Measurements from ENCODE around the gene GLCCI1. TPM values are rescaled to one million over a fixed set of nuclear protein-coding genes. Genes with fewer than 3 reads are reported as not detected.

The GLCCI1 gene
- polyA plus RNA-seq, 2 of the 4 experiments (the other 2 are of a cell fraction) = 1.2 to 2.8 TPM

- no peak for TF ChIP-seq USF2 (IDR thresholded peaks at IDR 0.05)
- TF ChIP-seq HDAC2 (IDR thresholded peaks at IDR 0.05) = no peak
- TF ChIP-seq SREBF2 (IDR thresholded peaks at IDR 0.05) = no peak
- TF ChIP-seq EHMT2 (IDR thresholded peaks at IDR 0.05; ENCODE audit: low read depth) = no peak
- no peak for TF ChIP-seq PHF8 (IDR thresholded peaks at IDR 0.05; ENCODE audit: borderline replicate concordance, low read depth)
- TF ChIP-seq PBX3 (IDR thresholded peaks at IDR 0.05) = no peak
Measured at GRCh38 chr7:8084836-8085235, 116.2 kb downstream of the GLCCI1 start (continued).

GRCh38 chr7:8085420-8085819 lies 116.8 kb downstream of the GLCCI1 start:
- CTCF ChIA-PET = interaction anchor here (1.7 kb wide), 1 partner anchor 10 kb away, joined by 4 read pairs; no protein-coding TSS in a partner anchor
- no peak for DNase-seq (ENCODE audit: low read depth in 1 of 2, low spot score in 1 of 2)
- Histone ChIP-seq H3K4me2 (no peak overlapping the region), H3K27ac (no peak overlapping the region), H3K9me3 (no peaks in the 10 kb centered on the region), H3K4me1 (no peaks in the 10 kb centered on the region), H3K4me3 (no peak overlapping the region)
- no peak for ATAC-seq
- TF ChIP-seq HOXB13 (CRISPR knock-in tag; IDR thresholded peaks at IDR 0.05; ENCODE audit: low read depth) = no peak
- no peak for TF ChIP-seq CHD2 (IDR thresholded peaks at IDR 0.05; ENCODE audit: low read length, partially characterized antibody)
- no peak for TF ChIP-seq HDAC2 (IDR thresholded peaks at IDR 0.05)
- TF ChIP-seq EHMT2 (IDR thresholded peaks at IDR 0.05; ENCODE audit: low read depth) = no peak
- no peak for TF ChIP-seq JUN (IDR thresholded peaks at IDR 0.05)
- no peak for TF ChIP-seq RCOR1 (IDR thresholded peaks at IDR 0.05; ENCODE audit: low read depth, low read length)
- no peak for TF ChIP-seq MYC (IDR thresholded peaks at IDR 0.05; ENCODE audit: borderline replicate concordance, low read length)
- no peak for TF ChIP-seq POLR2A (IDR thresholded peaks at IDR 0.05; ENCODE audit: low read length)
- no peak for TF ChIP-seq ZSCAN20 (CRISPR knock-in tag; IDR thresholded peaks at IDR 0.05)
- TF ChIP-seq EHF (CRISPR knock-in tag; IDR thresholded peaks at IDR 0.05) = no peak
- no peak for TF ChIP-seq FOSL2 (IDR thresholded peaks at IDR 0.05)
- no peak for TF ChIP-seq FOSL2 (CRISPR knock-in tag; IDR thresholded peaks at IDR 0.05)
- no peak for TF ChIP-seq NPAS2 (CRISPR knock-in tag; IDR thresholded peaks at IDR 0.05; ENCODE audit: borderline replicate concordance)
- no peak for TF ChIP-seq NFE2L2 (conservative IDR thresholded peaks at IDR 0.05; ENCODE audit: low read length)
- TF ChIP-seq POLR2AphosphoS2 (conservative IDR thresholded peaks at IDR 0.05; ENCODE audit: low read length) = no peak
- TF ChIP-seq ESRRA (IDR thresholded peaks at IDR 0.05; ENCODE audit: borderline replicate concordance, low read length) = no peak
- POLR2A ChIA-PET = no interaction called here
- FAIRE-seq = no peak
- WGBS (ENCODE audit: missing lambda C conversion rate) = 64% methylated on average over 3 of the region's 3 CpGs

- no peaks in the 10 kb centered on the region for H3K9me3 ChIP-seq
- ChIA-PET POLR2A (no interaction called here), CTCF (interaction anchor here (0.7 to 1.2 kb wide), 2 partner anchors 9 to 37 kb away, joined by 3 to 5 read pairs; no protein-coding TSS in a partner anchor)
- H3K4me2 ChIP-seq = no peak overlapping the region
- ATAC-seq (no peak), DNase-seq (ENCODE audit: low read depth in 1 of 2, low spot score in 1 of 2) (no peak), FAIRE-seq (no peak)
- no peaks in the 10 kb centered on the region for H3K4me1 ChIP-seq
- no peak overlapping the region for H3K4me3 ChIP-seq
- no peak overlapping the region for H3K27ac ChIP-seq
- WGBS (ENCODE audit: missing lambda C conversion rate) = 77% methylated on average over 6 of the region's 6 CpGs
- no peak for TF ChIP-seq FOSB (CRISPR knock-in tag; IDR thresholded peaks at IDR 0.05)
- no peak for TF ChIP-seq USF2 (IDR thresholded peaks at IDR 0.05)
- TF ChIP-seq MAX (IDR thresholded peaks at IDR 0.05) = no peak
- no peak for TF ChIP-seq JUNB (IDR thresholded peaks at IDR 0.05)
- no peak for TF ChIP-seq NR3C1 (IDR thresholded peaks at IDR 0.05)
- no peak for TF ChIP-seq JUN (IDR thresholded peaks at IDR 0.05)
- TF ChIP-seq POLR2AphosphoS2 (conservative IDR thresholded peaks at IDR 0.05; ENCODE audit: low read length) = no peak
- TF ChIP-seq HOXA7 (CRISPR knock-in tag; IDR thresholded peaks at IDR 0.05) = no peak
- no peak for TF ChIP-seq MAFK (IDR thresholded peaks at IDR 0.05; ENCODE audit: partially characterized antibody)
- no peak for TF ChIP-seq HOXB5 (CRISPR knock-in tag; IDR thresholded peaks at IDR 0.05)
- no peak for TF ChIP-seq RFX5 (IDR thresholded peaks at IDR 0.05)
- no peak for TF ChIP-seq MAZ (IDR thresholded peaks at IDR 0.05; ENCODE audit: borderline replicate concordance, low read depth, low read length)
- TF ChIP-seq EHF (CRISPR knock-in tag; IDR thresholded peaks at IDR 0.05) = no peak
- no peak for TF ChIP-seq KDM1A (IDR thresholded peaks at IDR 0.05; ENCODE audit: low read depth)
- no peak for TF ChIP-seq BCL3 (IDR thresholded peaks at IDR 0.05)
- no peak for TF ChIP-seq ELK1 (IDR thresholded peaks at IDR 0.05; ENCODE audit: low read depth, low read length)
- no peak for TF ChIP-seq GATA3 (IDR thresholded peaks at IDR 0.05; ENCODE audit: borderline replicate concordance)
- no peak for TF ChIP-seq ATOH8 (CRISPR knock-in tag; IDR thresholded peaks at IDR 0.05; ENCODE audit: low read depth)
Measured at GRCh38 chr7:8086239-8086638, 117.6 kb downstream of the GLCCI1 start.
